Measurements from ENCODE around the gene NEK6.
A peak's percentile ranks its signal among the peaks of the same experiment; 100 is the strongest.

The NEK6 gene

DNA sequence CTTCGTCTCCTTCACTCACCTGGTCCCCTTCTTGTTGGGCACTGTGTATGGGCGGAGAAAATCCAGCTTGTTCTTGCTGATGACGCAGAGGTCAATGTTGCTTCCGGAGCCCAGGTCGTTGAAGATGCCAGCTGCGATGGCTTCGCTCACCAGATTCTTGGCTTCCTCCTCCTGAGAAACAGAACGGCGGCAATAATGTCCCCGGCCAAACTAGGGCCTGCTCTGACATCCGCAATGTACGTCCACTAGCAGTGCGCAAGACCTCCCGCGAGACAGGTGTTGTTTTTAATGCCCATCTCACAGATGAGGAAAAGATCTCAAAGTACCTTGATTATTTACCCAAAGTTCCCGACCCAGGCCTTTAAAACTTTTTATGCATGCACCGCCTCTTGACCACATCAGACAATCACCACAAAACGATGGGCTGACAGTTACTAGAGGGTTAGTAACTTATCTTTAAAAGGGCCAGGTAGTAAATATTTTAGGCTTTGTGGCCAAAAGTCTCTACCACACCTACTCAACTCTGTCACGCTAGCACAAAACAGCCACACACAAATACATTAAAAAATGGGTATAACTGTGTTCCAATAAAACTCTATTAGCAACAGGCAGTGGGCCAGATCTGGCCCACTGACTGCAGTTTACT, 99.1 kb downstream of the NEK6 start:
- Histone ChIP-seq H3K79me2 (ENCODE audit: low read length) (peaks cover 80% of the 10 kb centered on the region), H2AFZ (ENCODE audit: low read depth, low read length) (no peak overlapping the region), H3K9ac (ENCODE audit: low read length) (no peak overlapping the region), H3K4me3 (ENCODE audit: low read length) (no peak overlapping the region), H3K36me3 (replicated peaks; ENCODE audit: low read depth, low read length) (peaks cover 71% of the 10 kb centered on the region), H3K4me2 (ENCODE audit: low read length) (no peak overlapping the region), H4K20me1 (ENCODE audit: insufficient read depth, low read length) (peaks cover 82% of the 10 kb centered on the region), H3K27ac (ENCODE audit: low read length) (no peak overlapping the region), H3K9me3 (ENCODE audit: insufficient read depth, low read length) (no peaks in the 10 kb centered on the region), H3K27me3 (ENCODE audit: low read depth, low read length) (no peaks in the 10 kb centered on the region), H3K4me1 (ENCODE audit: low read length) (no peaks in the 10 kb centered on the region)
- no peak for TF ChIP-seq EZH2phosphoT487 (IDR thresholded peaks at IDR 0.05; ENCODE audit: low read depth)

- no peaks in the 10 kb centered on the region for H3K27me3 ChIP-seq (ENCODE audit: low read depth, low read length)
- no peak overlapping the region for H2AFZ ChIP-seq (ENCODE audit: low read depth, low read length)
- no peak overlapping the region for H3K4me2 ChIP-seq (ENCODE audit: low read length)
- no peak overlapping the region for H3K27ac ChIP-seq (ENCODE audit: low read length)
- H3K4me1 ChIP-seq (ENCODE audit: low read length): no peaks in the 10 kb centered on the region
- TF ChIP-seq EZH2phosphoT487 (IDR thresholded peaks at IDR 0.05; ENCODE audit: low read depth): no peak
- TF ChIP-seq, protein P1, sequence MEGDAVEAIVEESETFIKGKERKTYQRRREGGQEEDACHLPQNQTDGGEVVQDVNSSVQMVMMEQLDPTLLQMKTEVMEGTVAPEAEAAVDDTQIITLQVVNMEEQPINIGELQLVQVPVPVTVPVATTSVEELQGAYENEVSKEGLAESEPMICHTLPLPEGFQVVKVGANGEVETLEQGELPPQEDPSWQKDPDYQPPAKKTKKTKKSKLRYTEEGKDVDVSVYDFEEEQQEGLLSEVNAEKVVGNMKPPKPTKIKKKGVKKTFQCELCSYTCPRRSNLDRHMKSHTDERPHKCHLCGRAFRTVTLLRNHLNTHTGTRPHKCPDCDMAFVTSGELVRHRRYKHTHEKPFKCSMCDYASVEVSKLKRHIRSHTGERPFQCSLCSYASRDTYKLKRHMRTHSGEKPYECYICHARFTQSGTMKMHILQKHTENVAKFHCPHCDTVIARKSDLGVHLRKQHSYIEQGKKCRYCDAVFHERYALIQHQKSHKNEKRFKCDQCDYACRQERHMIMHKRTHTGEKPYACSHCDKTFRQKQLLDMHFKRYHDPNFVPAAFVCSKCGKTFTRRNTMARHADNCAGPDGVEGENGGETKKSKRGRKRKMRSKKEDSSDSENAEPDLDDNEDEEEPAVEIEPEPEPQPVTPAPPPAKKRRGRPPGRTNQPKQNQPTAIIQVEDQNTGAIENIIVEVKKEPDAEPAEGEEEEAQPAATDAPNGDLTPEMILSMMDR (IDR thresholded peaks at IDR 0.05; ENCODE audit: low read depth, low read length): peak; percentile 52
- H3K9me3 ChIP-seq (ENCODE audit: insufficient read depth, low read length): no peaks in the 10 kb centered on the region
- peaks cover 86% of the 10 kb centered on the region for H3K79me2 ChIP-seq (ENCODE audit: low read length)
- no peak overlapping the region for H3K4me3 ChIP-seq (ENCODE audit: low read length)
- H3K36me3 ChIP-seq (replicated peaks; ENCODE audit: low read depth, low read length): peaks cover 62% of the 10 kb centered on the region
- H3K9ac ChIP-seq (ENCODE audit: low read length): no peak overlapping the region
- H4K20me1 ChIP-seq (ENCODE audit: insufficient read depth, low read length): peaks cover 84% of the 10 kb centered on the region
These were observed 100.1 kb downstream of the NEK6 start for GRCh38 chr9:124357721-124358361.

- H3K36me3 ChIP-seq (replicated peaks; ENCODE audit: low read depth, low read length): peaks cover 61% of the 10 kb centered on the region
- peaks cover 94% of the 10 kb centered on the region for H3K79me2 ChIP-seq (ENCODE audit: low read length)
- H3K9me3 ChIP-seq (ENCODE audit: insufficient read depth, low read length): no peaks in the 10 kb centered on the region
- H4K20me1 ChIP-seq (ENCODE audit: insufficient read depth, low read length): peaks cover 91% of the 10 kb centered on the region
- no peak overlapping the region for H2AFZ ChIP-seq (ENCODE audit: low read depth, low read length)
- no peak overlapping the region for H3K4me3 ChIP-seq (ENCODE audit: low read length)
- no peaks in the 10 kb centered on the region for H3K27me3 ChIP-seq (ENCODE audit: low read depth, low read length)
- H3K4me2 ChIP-seq (ENCODE audit: low read length): no peak overlapping the region
- no peak overlapping the region for H3K9ac ChIP-seq (ENCODE audit: low read length)
- TF ChIP-seq, protein P1 (IDR thresholded peaks at IDR 0.05; ENCODE audit: low read depth, low read length): no peak
- no peak for TF ChIP-seq EZH2phosphoT487 (IDR thresholded peaks at IDR 0.05; ENCODE audit: low read depth)
- no peak overlapping the region for H3K27ac ChIP-seq (ENCODE audit: low read length)
- no peaks in the 10 kb centered on the region for H3K4me1 ChIP-seq (ENCODE audit: low read length)
These were observed 100.9 kb downstream of the NEK6 start for GRCh38 chr9:124358631-124359030.

GRCh38 chr9:124359426-124359825, 101.7 kb downstream of the NEK6 start:
- TF ChIP-seq EZH2phosphoT487 (IDR thresholded peaks at IDR 0.05; ENCODE audit: low read depth): no peak
- TF ChIP-seq, protein P1 (IDR thresholded peaks at IDR 0.05; ENCODE audit: low read depth, low read length): no peak
- Histone ChIP-seq H2AFZ (ENCODE audit: low read depth, low read length) (no peak overlapping the region), H3K4me3 (ENCODE audit: low read length) (no peak overlapping the region), H4K20me1 (ENCODE audit: insufficient read depth, low read length) (peaks cover 83% of the 10 kb centered on the region), H3K27me3 (ENCODE audit: low read depth, low read length) (no peaks in the 10 kb centered on the region), H3K4me2 (ENCODE audit: low read length) (no peak overlapping the region), H3K9me3 (ENCODE audit: insufficient read depth, low read length) (no peaks in the 10 kb centered on the region), H3K9ac (ENCODE audit: low read length) (no peak overlapping the region), H3K79me2 (ENCODE audit: low read length) (peaks cover 96% of the 10 kb centered on the region), H3K27ac (ENCODE audit: low read length) (no peak overlapping the region), H3K4me1 (ENCODE audit: low read length) (no peaks in the 10 kb centered on the region), H3K36me3 (replicated peaks; ENCODE audit: low read depth, low read length) (peaks cover 53% of the 10 kb centered on the region)
